Osteoblast (primary cell): ENCODE data around the gene UBE2C. TPM values are rescaled to one million over a fixed set of nuclear protein-coding genes. Genes with fewer than 3 reads are reported as not detected.

Experiments used
- DNase-seq: peaks from one replicate; pipeline ENCODE4 v3.0.0; 2011; ENCODE audit warnings: low spot score, mixed read lengths; ENCODE audit not compliant: insufficient read length; ENCODE audit errors: missing footprints
- H2AFZ ChIP-seq: 2 replicates; pipeline ENCODE4 v1.6.0; 2011; ENCODE audit warnings: mild to moderate bottlenecking, low read length
- H3K27ac ChIP-seq: 2 replicates; pipeline ENCODE4 v1.5.1; 2011; ENCODE audit warnings: mild to moderate bottlenecking, low read depth, low read length, moderate library complexity
- H3K27me3 ChIP-seq: 2 replicates; pipeline ENCODE4 v1.6.0; 2012; ENCODE audit warnings: mild to moderate bottlenecking, control low read depth, inconsistent platforms, low read length, moderate library complexity; ENCODE audit not compliant: insufficient read depth
- H3K36me3 ChIP-seq: 2 replicates; pipeline ENCODE4 v1.5.1; 2011; ENCODE audit warnings: mild to moderate bottlenecking, low read length, control low read depth, moderate library complexity; ENCODE audit not compliant: insufficient read depth
- H3K4me1 ChIP-seq: 2 replicates; pipeline ENCODE4 v1.5.1; 2011; ENCODE audit warnings: mild to moderate bottlenecking, low read length, control low read depth, moderate library complexity; ENCODE audit not compliant: insufficient read depth
- H3K4me2 ChIP-seq: 2 replicates; pipeline ENCODE4 v1.6.0; 2011; ENCODE audit warnings: mild to moderate bottlenecking, low read length; ENCODE audit not compliant: insufficient read depth
- H3K4me3 ChIP-seq: fragments of 200-600 bp; sonication (generic); 3 replicates; pipeline ENCODE4 v1.5.1; 2012; ENCODE audit warnings: mild to moderate bottlenecking, low read length, inconsistent platforms; ENCODE audit not compliant: insufficient read depth
- H3K79me2 ChIP-seq: 2 replicates; pipeline ENCODE4 v1.6.0; 2012; ENCODE audit warnings: mild to moderate bottlenecking, low read length, control low read depth, inconsistent platforms; ENCODE audit not compliant: insufficient read depth
- H3K9me3 ChIP-seq: 2 replicates; pipeline ENCODE4 v1.5.1; 2011; ENCODE audit warnings: low read depth, low read length, control low read depth
- H4K20me1 ChIP-seq: 2 replicates; pipeline ENCODE4 v1.6.0; 2012; ENCODE audit warnings: mild to moderate bottlenecking, low read length, control low read depth; ENCODE audit not compliant: insufficient read depth
- CTCF ChIP-seq: IDR thresholded peaks from 2 replicates; pipeline ENCODE4 v1.5.1; 2011; ENCODE audit warnings: mild to moderate bottlenecking, low read depth, low read length, moderate library complexity; ENCODE audit errors: extremely low read depth
- total RNA-seq: library from RNA; depleted of rRNA; stranded (reverse); fragments of >200 nt; gene quantifications from 2 replicates; pipeline ENCODE4 v1.2.3, GENCODE V29; 2012

Gene UBE2C
- total RNA-seq, 1 donor = 2.5 TPM

DNA sequence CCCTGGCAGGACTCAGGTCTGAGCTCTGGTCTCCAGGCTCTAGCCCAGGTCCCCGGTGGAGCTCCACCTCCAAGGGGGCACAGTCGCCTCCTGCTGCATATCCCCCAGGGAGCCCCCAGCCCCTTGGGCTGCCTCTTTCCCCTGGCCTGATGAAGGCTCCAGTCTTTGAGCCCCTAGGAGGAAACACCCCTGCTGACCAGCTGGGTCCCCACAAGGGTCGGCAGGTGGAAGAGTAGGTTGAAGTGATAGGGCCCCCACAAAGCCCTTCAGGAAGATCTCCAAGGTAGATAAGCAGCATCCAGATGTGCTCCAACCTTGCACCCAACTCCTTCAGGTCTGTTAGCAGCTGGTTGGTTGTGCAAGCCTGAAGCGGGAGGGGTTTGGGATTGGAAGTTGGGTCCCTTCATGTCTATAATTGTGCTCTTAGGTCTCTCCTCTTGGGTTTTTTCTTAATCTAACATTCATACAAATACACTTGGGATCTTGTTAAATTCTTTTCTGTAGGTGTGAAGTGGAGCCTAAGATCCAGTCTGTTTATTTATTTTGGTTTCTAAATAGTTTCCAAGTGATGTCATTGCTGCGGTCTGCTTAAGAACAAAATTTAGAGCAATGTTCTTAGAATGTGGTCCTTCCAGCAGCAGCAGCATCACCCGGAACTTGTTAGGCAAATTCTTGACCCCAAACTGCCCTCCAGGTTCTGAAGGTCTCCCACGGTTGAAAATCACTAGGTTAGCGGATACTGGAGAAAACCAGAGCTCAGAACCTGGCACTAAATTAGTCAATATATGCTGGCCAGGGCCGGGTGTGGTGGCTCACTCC, 5.1 kb downstream of the UBE2C start:
- no peaks in the 10 kb centered on the region for H3K27me3 ChIP-seq
- no peaks in the 10 kb centered on the region for H4K20me1 ChIP-seq
- peak overlapping the region; percentile 35 for H2AFZ ChIP-seq
- no peak overlapping the region for H3K4me3 ChIP-seq
- H3K79me2 ChIP-seq = peaks cover 26% of the 10 kb centered on the region
- H3K4me1 ChIP-seq = peaks cover 15% of the 10 kb centered on the region
- H3K4me2 ChIP-seq = peak overlapping the region; percentile 36
- peak; percentile 92 for DNase-seq
- H3K9me3 ChIP-seq = no peaks in the 10 kb centered on the region
- TF ChIP-seq CTCF = no peak
- peak overlapping the region; percentile 31 for H3K27ac ChIP-seq
- peaks cover 17% of the 10 kb centered on the region for H3K36me3 ChIP-seq

- no peak overlapping the region for H3K4me2 ChIP-seq
- TF ChIP-seq CTCF = no peak
- peaks cover 11% of the 10 kb centered on the region for H3K4me1 ChIP-seq
- no peak for DNase-seq
- H3K27ac ChIP-seq = peak overlapping the region; percentile 31
- H3K9me3 ChIP-seq = no peaks in the 10 kb centered on the region
- H3K4me3 ChIP-seq = no peak overlapping the region
- peaks cover 3% of the 10 kb centered on the region for H3K27me3 ChIP-seq
- H2AFZ ChIP-seq = no peak overlapping the region
- H3K36me3 ChIP-seq = peaks cover 17% of the 10 kb centered on the region
- H3K79me2 ChIP-seq = peaks cover 19% of the 10 kb centered on the region
- no peaks in the 10 kb centered on the region for H4K20me1 ChIP-seq
Observed at GRCh38 chr20:45818239-45818638, 5.8 kb downstream of the UBE2C start.

DNA sequence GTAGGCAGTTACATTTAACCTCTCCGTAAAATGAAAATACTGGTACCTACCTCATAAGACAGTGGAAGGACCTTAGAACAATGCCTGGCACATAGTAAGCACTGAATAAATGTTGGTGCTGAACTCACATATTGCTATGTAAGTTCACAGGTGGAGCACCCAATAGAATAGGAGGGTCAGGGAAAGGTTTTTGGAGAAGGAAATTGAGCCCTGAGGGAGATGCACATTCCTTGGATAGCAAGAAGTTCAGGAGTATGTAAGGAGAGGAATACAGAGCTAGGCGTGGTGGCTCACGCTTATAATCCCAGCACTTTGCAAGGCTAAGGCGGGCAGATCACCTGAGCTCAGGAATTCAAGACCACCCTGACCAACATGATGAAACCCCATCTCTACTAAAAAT, 7.0 kb downstream of the UBE2C start:
- H3K4me2 ChIP-seq = no peak overlapping the region
- no peaks in the 10 kb centered on the region for H3K9me3 ChIP-seq

More for the DNA sequence above, 7.0 kb downstream of the UBE2C start:
- Histone ChIP-seq H2AFZ (no peak overlapping the region), H3K79me2 (peaks cover 9% of the 10 kb centered on the region), H3K4me3 (no peak overlapping the region), H3K4me1 (peaks cover 6% of the 10 kb centered on the region), H4K20me1 (no peaks in the 10 kb centered on the region), H3K27ac (no peak overlapping the region), H3K27me3 (peaks cover 10% of the 10 kb centered on the region), H3K36me3 (peaks cover 17% of the 10 kb centered on the region)
- no peak for TF ChIP-seq CTCF
- DNase-seq = no peak
